Measurements from ENCODE around the gene SRI. TPM values are rescaled to one million over a fixed set of nuclear protein-coding genes. Genes with fewer than 3 reads are reported as not detected.

SRI gene
- total RNA-seq, 4 donors from 2014 or later: 40.3 to 55.5 (median 47.3) TPM

DNA sequence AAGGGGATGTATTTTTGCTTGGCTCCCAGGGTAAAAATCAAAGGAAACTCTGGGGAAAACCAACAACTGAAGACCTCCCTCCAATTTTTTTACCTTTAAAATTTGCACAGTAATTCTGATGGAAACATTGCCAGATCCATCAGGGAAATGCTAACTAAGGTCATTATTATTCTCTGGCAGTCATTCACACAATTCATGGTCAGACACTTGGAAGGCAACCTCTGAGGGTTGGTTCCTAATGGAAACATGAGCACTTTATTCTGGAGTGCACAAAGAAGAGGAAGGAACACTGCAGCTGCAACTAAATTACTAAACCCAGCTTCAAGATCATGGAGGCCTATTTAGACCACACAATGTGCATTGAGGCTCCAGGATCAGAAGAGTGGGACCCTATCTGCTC is 34.2 kb downstream of the SRI start:
- no peak for DNase-seq (ENCODE audit: extremely low spot score)
- no peak overlapping the region for H3K27ac ChIP-seq (replicated peaks in 1 of 4)
- no peak for TF ChIP-seq EP300 (IDR thresholded peaks at IDR 0.05)
- no peak for TF ChIP-seq POLR2A (IDR thresholded peaks at IDR 0.05; ENCODE audit: low read depth)
- no peak for TF ChIP-seq POLR2AphosphoS5 (IDR thresholded peaks at IDR 0.05)
- TF ChIP-seq CTCF (IDR thresholded peaks at IDR 0.05): no peak
- H3K9me3 ChIP-seq: no peaks in the 10 kb centered on the region
- intact Hi-C loops (cut with DNase I): no loop called here
- H3K4me3 ChIP-seq: no peak overlapping the region
- no peaks in the 10 kb centered on the region for H3K27me3 ChIP-seq
- no peaks in the 10 kb centered on the region for H3K4me1 ChIP-seq
- H3K36me3 ChIP-seq: no peaks in the 10 kb centered on the region

DNA sequence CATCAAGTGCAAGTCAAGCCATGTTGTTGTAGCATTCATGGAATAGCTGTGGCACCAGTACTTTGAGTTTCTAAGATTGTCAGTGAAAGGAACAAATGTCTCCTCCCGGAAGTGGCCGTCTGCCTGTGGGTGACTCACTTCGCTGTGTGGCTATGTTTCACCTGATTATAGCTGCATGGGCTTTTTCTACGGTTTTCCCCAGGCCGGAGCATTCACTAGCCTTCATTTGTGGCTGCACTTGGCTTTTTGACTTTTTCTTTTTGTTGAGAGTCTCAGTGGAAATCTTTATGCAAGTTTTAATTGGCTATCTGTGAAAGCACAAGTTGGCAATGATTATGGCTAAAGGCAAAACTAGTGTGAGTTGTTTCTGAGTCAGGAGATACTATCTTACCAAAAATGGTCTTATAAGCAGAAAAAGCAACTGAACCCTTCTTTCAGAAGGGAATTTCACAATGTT is 35.0 kb downstream of the SRI start:
- H3K4me3 ChIP-seq: no peak overlapping the region
- no peaks in the 10 kb centered on the region for H3K4me1 ChIP-seq
- H3K27me3 ChIP-seq: no peaks in the 10 kb centered on the region
- no peak overlapping the region for H3K27ac ChIP-seq (replicated peaks in 1 of 4)
- intact Hi-C loops (cut with DNase I): no loop called here
- WGBS: 80% methylated on average over 5 of the region's 5 CpGs
- no peak for TF ChIP-seq CTCF (IDR thresholded peaks at IDR 0.05)
- TF ChIP-seq POLR2A (IDR thresholded peaks at IDR 0.05; ENCODE audit: low read depth): no peak
- TF ChIP-seq EP300 (IDR thresholded peaks at IDR 0.05): no peak
- no peak for TF ChIP-seq POLR2AphosphoS5 (IDR thresholded peaks at IDR 0.05)
- no peaks in the 10 kb centered on the region for H3K36me3 ChIP-seq
- no peaks in the 10 kb centered on the region for H3K9me3 ChIP-seq
- DNase-seq (ENCODE audit: extremely low spot score): no peak

DNA sequence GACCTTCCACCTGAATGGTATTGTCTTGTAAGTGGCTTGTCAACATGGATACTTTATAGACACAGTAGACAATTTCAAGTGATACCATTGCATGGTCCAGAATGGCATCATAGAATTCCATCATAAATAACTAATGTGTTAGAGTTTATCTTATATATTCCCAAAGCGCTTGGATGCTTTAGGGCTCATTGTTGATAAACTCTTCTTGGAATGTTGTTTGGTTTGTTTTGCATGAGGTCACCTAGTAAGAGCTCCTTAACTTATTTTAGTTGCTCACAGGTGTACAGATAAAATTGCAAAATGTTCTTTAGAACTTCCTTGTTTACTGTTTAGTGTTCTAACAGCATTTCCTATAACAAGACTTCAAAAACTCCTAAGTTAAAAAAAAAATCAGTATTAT is 36.8 kb downstream of the SRI start:
- intact Hi-C loops (cut with DNase I): no loop called here
- Histone ChIP-seq H3K27ac (replicated peaks in 1 of 4) (no peak overlapping the region), H3K9me3 (no peaks in the 10 kb centered on the region), H3K4me3 (no peak overlapping the region), H3K4me1 (no peaks in the 10 kb centered on the region), H3K27me3 (no peaks in the 10 kb centered on the region), H3K36me3 (no peaks in the 10 kb centered on the region)
- DNase-seq (ENCODE audit: extremely low spot score): no peak
- WGBS: 96% methylated on average over 1 of the region's 1 CpG
- TF ChIP-seq POLR2A (IDR thresholded peaks at IDR 0.05; ENCODE audit: low read depth): no peak
- no peak for TF ChIP-seq CTCF (IDR thresholded peaks at IDR 0.05)
- no peak for TF ChIP-seq EP300 (IDR thresholded peaks at IDR 0.05)
- TF ChIP-seq POLR2AphosphoS5 (IDR thresholded peaks at IDR 0.05): no peak

- no peak for TF ChIP-seq CTCF (IDR thresholded peaks at IDR 0.05)
- no peak for TF ChIP-seq POLR2AphosphoS5 (IDR thresholded peaks at IDR 0.05)
- TF ChIP-seq POLR2A (IDR thresholded peaks at IDR 0.05; ENCODE audit: low read depth): no peak
- no peak for TF ChIP-seq EP300 (IDR thresholded peaks at IDR 0.05)
- WGBS: 95% methylated on average over 5 of the region's 5 CpGs
These were observed 43.6 kb downstream of the SRI start for GRCh38 chr7:88176190-88176589.

DNA sequence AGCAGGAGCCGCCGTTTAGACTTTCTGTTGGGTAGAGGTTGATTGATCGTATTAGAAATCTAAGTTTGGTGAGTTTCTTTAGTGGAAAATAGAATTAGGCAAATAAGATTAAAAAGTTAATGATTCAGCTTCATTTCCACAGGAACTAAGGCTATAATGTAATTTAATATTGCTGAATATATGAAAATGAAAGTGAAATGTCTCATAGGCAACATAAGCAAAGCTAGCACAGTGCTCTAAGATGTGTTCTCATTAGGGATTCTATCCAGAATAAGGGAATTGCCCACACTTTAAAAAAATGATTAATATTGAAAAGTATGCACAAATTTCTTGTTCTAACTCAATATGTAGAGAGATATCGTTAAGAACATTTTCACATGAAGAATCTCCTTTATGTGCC is 47.0 kb downstream of the SRI start:
- WGBS: 95% methylated on average over 4 of the region's 4 CpGs
- intact Hi-C loops (cut with DNase I): no loop called here
- no peaks in the 10 kb centered on the region for H3K27me3 ChIP-seq
- H3K36me3 ChIP-seq: no peaks in the 10 kb centered on the region
- TF ChIP-seq POLR2A (IDR thresholded peaks at IDR 0.05; ENCODE audit: low read depth): no peak
- no peak for TF ChIP-seq EP300 (IDR thresholded peaks at IDR 0.05)
- no peak for TF ChIP-seq POLR2AphosphoS5 (IDR thresholded peaks at IDR 0.05)
- no peak for TF ChIP-seq CTCF (IDR thresholded peaks at IDR 0.05)
- DNase-seq (ENCODE audit: extremely low spot score): no peak
- no peak overlapping the region for H3K4me3 ChIP-seq
- no peaks in the 10 kb centered on the region for H3K4me1 ChIP-seq
- no peak overlapping the region for H3K27ac ChIP-seq (replicated peaks in 1 of 4)
- H3K9me3 ChIP-seq: no peaks in the 10 kb centered on the region

More at GRCh38 chr7:88176190-88176589, 43.6 kb downstream of the SRI start:
- no peaks in the 10 kb centered on the region for H3K27me3 ChIP-seq
- no peaks in the 10 kb centered on the region for H3K36me3 ChIP-seq
- H3K27ac ChIP-seq (replicated peaks in 1 of 4): no peak overlapping the region
- H3K4me3 ChIP-seq: no peak overlapping the region
- no peaks in the 10 kb centered on the region for H3K4me1 ChIP-seq
- intact Hi-C loops (cut with DNase I): no loop called here
- no peak for DNase-seq (ENCODE audit: extremely low spot score)
- H3K9me3 ChIP-seq: no peaks in the 10 kb centered on the region

All from esophagus muscularis mucosa (tissue), 4 donors.